GM12874 (cell line): ENCODE measurements around the gene PRRT3.

Experiments
- TF ChIP-seq, protein P1 (sequence below): IDR thresholded peaks from 2 replicates; pipeline ENCODE4 v1.5.1; 2011; ENCODE audit warnings: low read depth, mild to moderate bottlenecking, control low read depth, low read length, moderate library complexity; ENCODE audit not compliant: insufficient read depth

PRRT3 gene

DNA sequence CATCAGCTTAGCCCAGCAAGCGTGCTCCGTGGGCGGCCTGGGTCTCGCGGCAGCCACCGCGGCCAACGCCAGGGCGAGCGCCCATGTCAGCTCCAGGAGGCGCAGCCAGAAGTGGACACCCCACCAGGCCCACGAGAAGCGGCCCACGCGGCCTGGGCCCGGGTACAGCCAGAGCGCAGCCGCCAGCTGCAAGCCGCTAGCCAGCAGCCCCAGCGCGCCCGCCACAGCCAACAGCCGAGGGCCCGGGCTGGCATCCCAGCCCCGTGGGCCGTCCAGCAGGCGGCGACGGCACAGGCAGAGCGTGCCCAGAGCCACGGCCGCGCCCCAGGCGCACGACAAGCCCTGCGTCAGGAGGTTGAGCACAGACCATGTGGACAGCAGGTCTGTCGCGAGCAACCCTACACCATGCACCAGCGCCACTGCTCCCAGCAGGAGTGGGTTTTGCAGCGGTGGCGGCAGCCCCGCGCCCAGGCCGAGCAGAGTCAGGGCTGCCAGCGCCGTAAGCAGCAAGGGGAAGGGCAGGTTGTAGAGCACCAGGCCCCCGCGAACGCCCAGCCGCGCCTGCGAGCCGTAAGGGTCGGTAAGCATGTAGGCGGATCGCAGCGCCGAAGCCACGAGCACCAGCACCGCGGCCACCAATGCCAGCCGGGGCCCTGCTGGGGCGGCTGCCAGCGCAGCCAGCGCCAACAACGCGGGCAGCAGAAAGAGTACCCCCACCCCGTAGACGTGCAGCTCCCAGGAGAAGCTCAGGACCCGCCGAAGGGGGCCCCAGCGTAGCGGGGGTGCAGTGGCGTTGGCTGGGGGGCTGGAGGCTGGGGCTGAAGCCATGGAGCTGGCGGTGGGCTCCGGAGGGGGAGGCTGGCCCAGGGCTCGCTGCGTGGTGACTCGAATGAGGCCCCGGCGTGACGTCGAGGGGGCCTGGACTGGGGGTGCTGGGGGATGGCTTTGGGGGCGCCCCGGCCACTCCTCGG is 4.9 kb downstream of the PRRT3 start:
- TF ChIP-seq, protein P1, sequence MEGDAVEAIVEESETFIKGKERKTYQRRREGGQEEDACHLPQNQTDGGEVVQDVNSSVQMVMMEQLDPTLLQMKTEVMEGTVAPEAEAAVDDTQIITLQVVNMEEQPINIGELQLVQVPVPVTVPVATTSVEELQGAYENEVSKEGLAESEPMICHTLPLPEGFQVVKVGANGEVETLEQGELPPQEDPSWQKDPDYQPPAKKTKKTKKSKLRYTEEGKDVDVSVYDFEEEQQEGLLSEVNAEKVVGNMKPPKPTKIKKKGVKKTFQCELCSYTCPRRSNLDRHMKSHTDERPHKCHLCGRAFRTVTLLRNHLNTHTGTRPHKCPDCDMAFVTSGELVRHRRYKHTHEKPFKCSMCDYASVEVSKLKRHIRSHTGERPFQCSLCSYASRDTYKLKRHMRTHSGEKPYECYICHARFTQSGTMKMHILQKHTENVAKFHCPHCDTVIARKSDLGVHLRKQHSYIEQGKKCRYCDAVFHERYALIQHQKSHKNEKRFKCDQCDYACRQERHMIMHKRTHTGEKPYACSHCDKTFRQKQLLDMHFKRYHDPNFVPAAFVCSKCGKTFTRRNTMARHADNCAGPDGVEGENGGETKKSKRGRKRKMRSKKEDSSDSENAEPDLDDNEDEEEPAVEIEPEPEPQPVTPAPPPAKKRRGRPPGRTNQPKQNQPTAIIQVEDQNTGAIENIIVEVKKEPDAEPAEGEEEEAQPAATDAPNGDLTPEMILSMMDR: no peak

DNA sequence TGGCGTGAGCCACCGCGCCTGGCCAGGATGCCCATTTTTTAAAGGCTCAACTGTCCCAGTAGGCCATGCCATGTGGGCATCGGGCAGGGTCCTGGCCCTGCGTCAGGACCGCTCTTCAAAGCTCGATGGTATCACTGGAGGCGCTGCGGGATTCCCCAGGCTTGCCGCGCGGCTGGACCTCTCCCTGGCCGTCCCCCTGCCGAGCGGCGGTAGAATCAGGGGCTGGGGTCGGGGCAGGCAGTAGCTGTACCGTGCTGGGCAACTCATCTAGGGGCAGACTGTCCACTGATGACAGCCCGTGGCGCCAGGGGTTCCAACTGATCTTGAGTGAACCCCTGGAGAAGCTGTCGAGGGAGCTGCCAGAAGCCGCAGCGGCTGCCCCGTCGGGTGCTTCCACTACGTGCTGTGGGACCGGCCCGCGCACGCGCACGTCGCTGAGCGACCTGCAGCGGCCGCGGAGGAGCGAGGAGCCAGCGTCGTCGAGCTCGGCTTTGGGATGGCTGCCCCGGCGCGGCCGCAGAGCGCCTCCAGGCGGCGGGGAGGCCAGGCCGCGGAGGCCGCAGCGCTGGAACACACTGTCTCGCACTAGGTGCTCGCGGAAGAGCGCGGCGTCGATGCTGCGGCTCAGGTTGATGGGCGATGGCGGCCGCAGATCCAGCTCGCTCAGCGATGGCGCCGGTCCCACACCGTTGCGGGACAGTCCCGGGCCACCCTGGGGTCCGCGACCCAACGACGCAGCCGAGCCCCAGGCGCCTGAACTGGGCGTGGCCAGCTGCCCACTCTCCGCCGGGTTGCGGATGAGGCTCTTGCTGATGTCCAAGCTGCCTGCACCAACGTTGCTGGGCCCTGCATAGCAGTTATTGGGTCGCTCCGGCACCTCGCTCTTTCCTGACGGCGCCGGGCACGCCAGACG is 5.8 kb downstream of the PRRT3 start:
- TF ChIP-seq, protein P1: peak; percentile 63

DNA sequence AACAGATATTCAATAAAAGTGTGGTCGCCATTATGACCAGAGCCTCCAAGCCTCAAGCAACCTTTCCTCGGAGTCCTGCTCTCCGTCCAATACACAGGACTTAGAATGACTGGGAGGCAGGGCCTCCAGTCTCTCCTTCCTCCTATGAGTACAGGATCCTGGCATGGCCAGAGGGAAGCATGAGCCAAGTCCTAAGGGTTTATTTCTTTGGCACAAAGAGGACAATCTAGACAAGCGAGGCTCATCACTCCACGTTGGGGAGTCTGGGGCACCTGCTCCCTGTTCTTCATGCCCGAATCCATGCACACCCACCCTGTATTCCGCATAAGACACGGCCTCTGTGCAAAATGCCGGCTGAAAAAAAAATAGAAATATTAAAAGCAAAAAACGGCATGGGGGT is 6.8 kb downstream of the PRRT3 start:
- TF ChIP-seq, protein P1: no peak

DNA sequence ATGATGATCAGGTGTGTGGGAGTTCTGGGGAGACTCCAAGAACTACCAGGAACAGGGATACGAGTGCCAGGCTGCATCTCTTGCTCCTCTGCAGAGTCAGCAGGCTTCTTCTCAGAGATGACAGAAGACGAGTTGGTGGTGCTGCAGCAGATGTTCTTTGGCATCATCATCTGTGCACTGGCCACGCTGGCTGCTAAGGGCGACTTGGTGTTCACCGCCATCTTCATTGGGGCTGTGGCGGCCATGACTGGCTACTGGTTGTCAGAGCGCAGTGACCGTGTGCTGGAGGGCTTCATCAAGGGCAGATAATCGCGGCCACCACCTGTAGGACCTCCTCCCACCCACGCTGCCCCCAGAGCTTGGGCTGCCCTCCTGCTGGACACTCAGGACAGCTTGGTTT is 7.9 kb downstream of the PRRT3 start:
- TF ChIP-seq, protein P1: no peak

DNA sequence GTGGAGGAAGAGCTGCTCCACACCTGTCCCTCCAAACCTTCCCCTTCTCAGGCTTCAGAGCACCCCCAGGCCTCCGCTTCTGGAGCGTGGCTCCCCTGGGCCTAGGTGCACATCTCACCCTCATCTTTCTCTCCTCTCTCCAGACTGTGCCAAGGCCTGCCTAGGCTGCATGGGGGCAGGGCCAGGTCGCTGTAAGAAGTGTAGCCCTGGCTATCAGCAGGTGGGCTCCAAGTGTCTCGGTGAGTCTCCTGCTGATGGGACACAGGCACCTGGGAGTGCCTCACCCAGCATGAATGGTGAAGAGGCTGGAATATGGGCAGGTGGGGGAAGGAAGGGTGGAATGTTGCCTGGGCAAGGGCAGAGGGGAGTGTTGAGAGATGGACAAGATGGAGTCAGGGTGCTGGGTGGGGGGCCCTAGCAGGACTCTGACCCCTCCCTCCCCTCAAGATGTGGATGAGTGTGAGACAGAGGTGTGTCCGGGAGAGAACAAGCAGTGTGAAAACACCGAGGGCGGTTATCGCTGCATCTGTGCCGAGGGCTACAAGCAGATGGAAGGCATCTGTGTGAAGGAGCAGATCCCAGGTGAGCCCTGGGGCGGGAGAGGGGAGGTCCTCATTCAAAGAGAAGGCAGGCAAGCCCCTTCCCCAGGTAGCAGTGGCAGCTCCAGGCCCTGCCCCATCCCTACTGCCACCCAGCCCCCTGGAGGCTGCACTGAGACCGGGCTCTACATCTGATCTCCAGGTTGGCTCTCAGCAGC is 9.1 kb downstream of the PRRT3 start:
- TF ChIP-seq, protein P1: no peak

DNA sequence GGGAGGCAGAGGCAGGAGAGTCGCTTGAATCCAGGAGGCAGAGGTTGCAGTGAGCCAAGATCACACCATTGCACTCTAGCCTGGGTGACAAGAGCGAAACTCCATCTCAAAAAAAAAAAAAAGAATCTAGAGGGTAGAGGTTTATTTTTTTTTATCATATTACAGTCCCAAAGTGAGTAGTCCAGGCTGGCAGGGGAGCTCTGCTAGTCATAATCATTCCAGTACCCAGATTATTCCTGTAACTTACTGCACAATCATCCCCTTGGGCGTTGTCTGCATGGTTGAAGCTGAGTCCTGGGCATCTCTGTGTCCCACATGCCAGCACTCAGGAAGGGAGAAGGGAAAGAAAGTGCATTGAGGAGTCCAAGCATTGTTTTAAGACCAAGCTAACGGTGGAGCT is 10.0 kb downstream of the PRRT3 start:
- TF ChIP-seq, protein P1: no peak
